ENCODE results near the gene RUNX1. TPM values are rescaled to one million over a fixed set of nuclear protein-coding genes. Genes with fewer than 3 reads are reported as not detected.

Gene RUNX1
- total RNA-seq, 1 donor from 2014 or later = 22.1 TPM

DNA sequence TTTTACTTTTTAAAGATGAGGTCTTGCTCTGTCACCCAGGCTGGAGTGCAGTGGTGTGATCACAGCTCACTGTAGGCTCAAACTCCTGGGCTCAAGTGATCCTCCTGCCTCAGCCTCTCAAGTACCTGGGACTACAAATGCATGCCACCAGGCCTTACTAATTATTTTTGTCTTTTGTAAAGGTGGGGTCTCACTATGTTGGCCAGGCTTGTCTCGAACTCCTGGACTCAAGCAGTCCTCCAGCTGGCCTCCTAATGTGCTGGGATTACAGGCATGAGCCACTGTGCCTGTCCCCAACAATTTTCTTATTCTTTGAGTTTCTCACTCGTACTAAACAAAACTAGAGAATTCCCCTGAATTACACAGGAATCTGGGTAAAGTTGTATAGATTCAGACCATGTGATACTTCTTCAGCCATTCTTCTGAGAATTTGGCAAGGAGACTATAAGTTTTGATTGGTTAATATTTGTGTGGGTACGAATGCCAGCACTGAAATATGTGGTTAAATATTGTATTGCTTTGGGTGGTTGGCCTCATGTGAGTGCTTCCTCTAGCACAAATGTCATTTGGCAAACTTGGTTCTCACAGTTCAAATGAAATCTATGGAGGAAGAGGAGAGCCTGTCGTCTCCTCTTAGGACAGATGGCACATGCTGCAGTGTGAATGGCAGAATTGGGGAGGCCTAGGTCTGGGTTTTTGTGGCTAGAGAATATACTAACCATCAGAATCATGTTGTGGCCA is 104.9 kb downstream of the RUNX1 start:
- no peak for DNase-seq

DNA sequence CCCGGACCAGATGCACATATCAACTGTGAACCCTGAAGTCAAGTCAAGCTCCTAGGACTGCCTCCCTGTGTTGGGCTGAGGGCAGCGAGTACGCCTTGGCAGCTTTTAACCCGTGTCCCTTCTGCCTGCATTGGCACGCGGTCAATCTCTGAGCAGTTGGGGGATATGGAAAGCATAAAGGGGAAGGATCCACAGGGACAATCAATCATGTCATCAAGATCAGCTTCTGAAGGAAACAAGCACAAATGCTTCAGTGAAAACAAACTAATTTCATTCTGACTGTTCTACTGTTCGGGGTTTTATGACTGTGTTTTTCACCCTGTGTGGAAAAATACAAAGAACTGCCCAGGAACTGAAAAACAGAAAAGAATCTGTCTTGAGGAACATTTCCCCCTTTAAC is 106.2 kb downstream of the RUNX1 start:
- peak; percentile 86 for DNase-seq

DNA sequence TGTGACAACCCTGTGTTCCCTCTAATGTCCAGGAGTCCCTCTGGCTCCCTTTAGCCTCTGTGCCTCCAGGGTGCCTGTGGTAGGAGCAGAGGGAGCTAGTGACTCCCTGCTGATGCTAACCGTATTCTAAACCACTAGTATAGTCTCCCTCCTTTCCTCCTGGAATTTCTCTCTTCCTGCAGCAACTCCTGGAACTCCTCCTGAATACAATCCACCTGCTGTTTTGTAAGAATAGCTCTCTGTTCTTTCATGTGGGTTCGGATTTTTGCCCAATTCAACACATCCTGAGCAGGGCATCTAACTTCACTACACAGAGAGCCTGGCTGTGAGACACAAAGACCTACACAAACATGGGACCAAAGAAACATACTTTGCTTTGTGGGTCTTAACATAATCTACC is 107.9 kb downstream of the RUNX1 start:
- DNase-seq = no peak

DNA sequence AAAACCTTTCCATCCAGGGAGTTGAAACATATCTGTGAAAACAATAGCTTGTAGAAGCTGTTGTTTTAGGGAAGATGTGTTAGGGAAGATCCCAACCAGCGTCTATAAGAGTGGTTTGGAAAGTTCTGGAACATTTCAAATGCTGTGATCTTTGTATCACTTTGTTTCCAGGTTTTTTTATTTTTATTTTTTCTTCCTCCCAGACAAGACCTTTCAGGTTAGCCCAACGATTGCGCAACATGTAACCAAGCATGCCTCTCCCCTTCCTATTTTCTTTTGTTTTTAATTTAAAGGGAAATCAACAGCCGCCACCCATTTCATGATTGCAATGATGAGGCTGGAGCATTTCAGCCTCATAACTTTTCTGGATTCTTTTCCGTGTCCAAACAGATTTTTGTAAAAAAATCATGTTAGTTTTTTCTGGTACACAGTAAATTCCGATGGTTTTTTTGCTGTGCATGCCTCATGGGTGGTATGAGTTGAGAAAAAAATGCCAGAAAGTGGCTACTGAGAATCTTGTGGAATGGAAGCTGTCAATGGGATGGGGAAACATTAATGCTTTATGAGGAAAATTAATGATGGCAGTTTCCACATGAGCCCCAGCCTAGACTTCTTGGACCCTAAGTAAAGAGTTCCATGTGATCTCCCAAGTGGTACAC is 109.3 kb downstream of the RUNX1 start:
- DNase-seq = no peak

DNA sequence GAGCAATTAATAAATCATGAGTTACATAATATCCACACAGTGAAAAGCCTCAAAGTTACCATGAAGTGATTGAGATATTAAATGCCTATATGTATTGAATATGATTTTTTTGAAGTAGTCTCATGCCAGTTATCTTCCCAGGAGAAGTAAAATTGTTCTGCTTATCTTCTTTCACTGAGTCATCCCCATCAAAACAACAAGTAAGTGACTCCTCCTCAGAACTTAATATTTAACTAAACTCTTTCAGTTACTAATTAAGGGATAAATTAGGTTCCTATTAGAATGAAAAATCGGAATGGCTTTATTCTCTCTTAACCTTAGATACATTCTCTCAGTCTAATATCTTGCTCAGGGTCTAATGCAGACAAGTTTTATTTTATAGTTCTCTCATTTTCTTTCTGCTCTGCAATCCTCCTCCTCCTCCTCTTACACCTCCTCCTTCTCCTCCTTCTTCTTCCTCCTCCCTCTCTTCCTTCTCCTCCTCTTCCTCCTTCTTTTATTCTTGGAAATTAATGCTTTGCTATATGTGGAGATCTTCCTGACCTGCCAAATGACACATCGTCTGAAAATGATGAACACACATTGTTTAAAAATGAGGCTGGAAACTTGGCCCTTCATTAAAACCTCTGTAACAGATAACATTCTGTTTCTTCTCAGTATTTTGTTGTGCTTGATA is 110.9 kb downstream of the RUNX1 start:
- DNase-seq = no peak

DNA sequence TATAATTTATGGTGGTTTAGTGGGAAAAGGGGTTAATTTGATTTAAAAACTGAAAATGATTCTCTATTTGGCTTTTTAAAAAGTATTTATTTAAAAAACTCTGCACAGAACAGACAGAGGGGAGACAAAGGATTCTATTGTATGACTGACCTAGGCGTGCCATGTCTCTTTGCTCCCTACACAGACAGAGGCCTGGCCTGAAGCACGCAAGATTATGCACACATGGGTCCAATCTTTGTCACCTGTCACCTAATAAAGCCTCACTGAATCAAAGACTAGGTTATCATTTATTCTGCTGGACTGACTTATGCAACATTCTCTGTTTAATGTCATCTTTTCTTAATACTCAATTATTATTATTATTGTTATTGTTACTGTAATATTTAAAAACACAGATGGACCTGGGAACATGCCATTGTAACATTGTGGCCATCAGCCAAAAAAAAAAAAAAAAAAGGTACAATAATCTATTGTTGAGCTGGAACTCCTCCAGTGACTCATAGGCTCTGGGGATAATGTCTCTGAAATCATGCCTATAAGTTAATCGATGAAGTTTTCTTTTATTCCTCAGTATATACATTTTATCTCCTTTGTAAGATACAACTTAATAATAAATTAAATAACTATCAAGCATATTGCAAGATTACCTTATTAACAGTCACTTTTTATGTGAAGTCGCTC is 112.1 kb downstream of the RUNX1 start:
- DNase-seq = no peak

DNA sequence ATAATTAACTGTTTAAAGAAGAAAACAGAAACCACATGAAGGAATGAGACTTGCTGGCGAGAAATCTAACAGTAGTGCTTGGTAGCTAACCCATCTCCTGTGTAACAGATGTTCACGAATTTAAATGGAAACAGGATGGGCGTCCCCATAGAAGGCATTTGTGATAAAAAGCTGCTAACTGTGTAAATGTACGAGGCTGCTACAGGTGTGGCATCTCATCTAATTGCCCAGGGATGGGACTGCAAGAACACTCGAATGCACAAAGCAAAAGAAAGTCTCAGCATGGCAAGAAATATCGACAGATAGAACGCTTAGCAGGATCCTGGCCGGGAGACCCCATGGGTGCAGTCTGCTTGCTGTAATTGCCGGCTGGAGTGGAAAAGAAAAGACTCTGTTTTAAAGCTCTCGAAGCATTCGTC is 112.7 kb downstream of the RUNX1 start:
- peak; percentile 75 for DNase-seq

DNA sequence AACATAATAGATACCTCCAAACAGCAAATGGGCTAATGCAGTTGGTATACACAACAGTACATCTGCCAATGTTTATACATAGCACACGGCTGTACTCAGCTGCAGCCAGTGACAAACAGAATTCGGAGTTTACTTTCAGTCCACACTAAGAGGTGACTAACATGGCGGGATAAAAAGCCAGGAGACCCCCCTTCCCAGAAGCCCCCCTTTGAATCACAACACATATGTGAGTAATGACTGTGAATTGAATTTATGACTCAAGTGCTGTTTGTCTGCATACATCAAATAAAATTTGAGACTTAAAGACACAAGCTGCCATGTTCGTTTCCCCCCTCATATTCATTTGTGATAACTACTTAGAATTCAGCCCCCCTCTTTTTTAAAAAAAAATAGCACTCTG is 113.2 kb downstream of the RUNX1 start:
- no peak for DNase-seq

DNA sequence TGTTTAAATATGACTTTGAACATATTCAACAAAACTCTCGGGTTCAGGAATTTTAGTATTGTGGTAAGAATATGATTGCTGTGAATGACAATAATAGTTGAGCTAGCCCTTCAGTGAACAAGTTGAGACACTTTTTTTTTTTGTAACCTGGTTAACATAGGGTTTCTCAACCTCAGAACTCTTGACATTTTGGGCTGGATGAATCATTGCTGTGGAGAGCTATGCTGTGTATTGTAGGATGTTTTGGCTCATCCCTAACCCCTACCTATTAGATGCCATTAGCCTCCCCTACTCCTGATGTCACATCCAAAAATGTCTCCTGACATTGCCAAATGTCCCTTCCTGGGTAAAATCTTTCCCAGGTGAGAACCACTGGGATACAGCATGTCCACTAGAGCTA is 113.7 kb downstream of the RUNX1 start:
- no peak for DNase-seq

DNA sequence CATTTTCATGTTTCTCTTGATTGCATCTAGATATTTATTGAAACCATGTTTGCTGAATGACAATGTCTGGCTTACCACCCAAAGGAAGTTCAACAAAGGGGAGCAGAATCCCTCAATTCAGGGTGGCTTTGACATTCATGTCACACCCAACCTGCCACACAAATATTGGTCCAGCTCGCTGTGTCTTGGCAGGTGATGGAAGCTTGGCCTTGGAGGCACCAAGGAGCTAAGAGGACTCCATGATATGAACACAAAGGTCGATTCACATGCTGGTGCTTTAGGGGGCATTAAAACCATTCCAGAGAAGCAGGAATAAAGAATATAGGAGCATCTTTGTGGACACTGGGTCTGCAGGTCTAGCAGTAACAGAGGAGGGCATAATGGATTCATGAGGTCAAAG is 114.8 kb downstream of the RUNX1 start:
- DNase-seq = no peak

DNA sequence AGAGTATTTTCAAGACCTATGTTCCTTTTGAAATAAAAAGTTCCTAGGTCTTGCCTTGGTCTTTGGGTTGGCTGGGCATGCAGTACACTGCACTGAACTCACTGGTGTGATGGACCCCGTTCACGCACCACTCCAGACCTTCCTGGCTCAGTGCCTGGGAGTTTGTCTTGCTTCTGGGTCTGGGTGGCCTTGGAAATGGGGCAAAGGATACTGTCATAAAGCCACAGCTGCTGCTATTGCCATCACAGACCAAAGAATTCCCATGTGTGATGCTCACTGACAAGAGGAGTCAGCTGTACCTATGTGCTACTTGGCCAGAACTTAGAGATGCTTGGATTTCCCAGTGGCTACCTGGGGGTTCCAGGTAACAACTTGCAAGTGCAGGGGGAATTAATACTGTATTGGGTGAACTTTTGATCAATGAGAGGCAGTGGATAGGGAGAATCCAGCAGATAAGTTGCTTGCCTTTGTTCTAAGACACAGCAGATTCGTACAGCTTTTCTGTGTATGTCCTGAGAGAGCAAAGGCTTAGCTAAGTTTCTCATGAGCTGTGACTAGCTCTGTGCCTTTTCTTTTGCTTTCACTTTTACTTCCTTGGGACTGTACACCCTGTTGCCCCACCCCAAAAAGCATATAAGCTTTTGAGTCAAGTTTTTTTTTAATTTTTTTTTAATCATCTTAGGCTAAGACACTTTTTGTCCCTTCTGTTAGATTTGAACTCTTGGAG is 115.3 kb downstream of the RUNX1 start:
- no peak for DNase-seq

DNA sequence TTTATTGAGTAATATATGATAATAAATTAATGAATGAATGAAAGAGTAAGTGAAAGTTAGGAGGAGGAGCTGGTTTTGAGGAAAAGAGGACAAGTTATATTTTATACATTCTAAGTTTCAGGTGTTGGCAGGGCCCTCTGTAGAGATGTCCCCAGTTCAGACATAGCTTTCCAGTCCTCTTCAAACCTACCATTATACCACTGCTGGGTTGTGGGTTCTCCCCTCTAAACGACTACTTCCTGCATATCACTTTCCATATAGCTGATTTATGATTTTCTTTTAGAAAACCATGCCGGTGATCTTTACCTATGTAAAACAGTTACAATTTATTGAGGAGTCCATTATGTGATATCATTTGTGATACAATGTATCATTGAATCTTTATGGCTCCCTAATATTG is 116.9 kb downstream of the RUNX1 start:
- no peak for DNase-seq

DNA sequence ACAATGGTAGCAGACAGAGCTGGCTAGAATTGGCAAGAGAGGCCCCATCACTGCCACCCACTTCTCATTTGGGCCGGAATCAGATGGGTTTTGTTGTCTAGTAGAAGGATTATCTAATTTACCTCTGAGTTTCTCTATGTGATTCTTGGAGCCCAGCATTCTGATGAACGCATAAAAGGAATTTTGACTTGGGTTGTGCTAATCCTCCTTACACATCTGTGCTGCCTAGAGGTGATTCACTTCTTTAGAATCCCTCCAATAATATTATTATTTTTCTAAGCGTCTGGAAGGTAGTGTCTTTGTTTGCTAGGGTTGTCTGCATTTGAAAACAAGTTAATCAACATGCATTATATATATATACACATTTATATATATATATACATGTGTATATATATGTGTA is 118.1 kb downstream of the RUNX1 start:
- DNase-seq = no peak

DNA sequence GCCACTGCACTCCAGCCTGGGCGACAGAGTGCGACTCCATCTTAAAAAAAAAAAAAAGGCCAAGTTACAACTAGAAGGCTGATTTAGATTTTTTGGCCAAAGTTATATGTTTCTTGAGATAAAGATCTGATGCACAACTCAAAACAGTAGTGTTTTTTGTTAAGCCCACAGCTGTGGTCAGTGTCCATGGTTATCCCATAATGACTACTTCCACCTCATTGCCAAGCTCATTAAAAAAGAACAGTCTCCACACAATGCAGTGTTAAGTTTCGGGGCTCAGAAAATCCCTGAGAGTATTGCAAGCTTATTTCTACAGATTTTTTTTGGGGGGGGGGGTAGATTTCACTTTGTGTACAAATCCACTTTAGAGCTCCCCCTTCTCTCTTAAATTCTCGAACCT is 120.5 kb downstream of the RUNX1 start:
- DNase-seq = no peak

DNA sequence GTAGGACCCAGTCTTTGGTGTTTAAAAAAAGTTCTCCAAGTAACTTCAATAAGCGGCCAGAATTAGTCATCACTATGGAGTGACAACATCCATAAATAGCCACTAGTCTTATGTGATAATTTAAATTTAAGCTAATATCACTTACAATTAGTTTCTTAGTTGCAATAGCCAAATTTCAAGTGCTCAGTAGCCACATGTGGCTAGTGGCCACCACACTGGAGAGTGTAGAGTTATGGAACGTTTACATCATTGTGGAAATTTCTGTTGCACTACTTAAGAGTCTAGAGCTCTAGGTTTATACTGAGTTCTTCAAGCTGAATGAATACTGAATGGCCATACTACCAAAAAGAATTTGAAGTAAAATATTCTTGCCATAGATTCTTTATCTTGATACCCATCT is 121.1 kb downstream of the RUNX1 start:
- DNase-seq = no peak

DNA sequence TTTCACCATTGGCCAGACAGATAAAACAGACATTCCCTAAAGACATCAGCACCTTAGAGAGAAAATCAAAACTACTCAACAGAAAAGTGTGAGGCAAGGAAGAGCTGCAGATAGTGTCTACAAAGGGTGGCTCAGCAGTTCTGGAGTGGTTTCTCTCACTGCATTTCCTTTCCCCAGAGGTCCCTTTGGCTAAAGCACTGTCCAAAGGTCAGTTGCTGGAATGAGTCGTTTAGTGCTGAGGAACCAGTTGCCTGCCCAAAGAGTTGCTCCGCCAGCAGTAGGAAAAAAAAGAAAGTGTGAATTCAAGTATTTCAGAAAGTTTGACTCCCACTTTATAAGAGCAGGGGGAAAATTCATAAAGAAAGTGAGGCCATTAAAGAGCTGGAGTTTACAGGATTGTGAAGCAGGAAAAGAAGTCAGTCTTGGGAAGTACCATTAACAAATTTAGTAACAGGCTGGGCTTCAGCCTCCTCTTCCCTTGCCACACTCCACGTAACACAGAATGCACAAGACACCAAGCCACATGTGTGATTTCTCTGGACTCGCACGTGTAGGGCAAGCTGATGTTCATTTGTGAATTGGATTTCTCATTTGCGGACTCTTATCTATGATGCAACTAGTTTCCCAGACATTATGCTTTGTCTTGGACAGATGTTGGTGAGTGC is 122.2 kb downstream of the RUNX1 start:
- DNase-seq = no peak

DNA sequence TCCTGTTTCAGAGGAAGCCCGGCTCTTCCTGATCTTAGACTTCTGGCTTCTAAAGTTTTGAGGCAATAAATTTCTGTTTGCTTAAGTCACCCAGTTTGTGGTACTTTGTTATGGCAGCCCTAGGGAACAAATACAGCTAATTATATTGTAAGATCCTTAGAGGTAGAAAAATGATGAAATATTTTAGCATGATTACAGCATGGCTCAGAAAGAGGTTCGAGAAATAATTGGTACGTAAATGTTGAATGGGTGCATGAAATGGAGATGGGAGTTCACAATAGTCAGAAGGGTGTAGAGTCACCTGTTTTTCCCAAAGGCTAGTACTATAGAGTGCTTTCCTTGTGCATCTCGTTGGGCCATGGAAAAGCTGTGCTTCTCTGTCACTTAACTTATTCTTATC is 123.5 kb downstream of the RUNX1 start:
- no peak for DNase-seq

DNA sequence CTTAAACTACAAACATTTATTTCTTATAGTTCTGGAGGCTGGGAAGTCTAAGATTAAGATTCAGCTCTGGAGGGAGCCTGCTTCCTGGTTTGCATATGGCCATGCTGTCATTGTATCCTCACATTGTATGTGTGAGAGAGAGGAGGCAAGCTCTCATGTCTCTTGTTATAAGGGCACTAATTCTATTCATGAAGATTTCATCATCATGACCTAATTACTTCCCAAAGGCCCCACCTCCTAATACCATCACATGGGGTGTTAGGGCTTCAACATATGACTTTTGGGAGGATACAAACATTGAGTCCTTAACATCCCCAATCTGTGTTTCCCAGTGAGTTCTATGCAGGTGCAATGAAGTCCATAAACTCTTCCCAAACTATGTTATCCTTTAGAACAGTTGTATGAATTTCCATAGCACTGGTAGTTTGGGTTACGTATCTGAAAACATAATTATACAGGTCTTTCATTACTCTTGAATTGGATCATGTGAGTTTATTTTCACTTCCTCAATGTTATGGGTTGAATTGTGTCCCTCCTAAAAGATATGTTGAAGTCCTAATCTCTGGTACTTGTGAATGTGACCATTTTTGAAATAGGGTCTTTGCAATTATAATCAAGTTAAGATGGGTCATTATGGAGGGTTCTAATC is 124.2 kb downstream of the RUNX1 start:
- DNase-seq = no peak

DNA sequence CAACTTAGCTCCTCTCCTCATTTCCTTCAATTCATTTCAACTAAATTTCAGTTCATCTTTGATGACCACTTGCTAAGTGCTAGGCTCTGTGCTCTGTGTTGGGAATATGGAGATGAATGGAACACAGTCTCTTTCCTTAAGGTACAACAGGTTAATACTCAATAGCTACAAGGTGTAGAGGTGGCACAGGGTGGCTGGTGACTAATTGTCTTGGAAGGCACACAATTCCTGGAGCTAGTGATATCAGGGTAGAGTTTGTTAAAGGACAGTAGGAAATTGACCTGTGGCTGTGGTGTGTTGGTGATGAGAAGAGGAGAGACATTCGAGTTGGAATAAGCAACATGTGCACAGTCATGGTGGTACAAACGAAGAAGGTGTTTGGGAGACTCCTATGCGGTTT is 124.9 kb downstream of the RUNX1 start:
- no peak for DNase-seq

DNA sequence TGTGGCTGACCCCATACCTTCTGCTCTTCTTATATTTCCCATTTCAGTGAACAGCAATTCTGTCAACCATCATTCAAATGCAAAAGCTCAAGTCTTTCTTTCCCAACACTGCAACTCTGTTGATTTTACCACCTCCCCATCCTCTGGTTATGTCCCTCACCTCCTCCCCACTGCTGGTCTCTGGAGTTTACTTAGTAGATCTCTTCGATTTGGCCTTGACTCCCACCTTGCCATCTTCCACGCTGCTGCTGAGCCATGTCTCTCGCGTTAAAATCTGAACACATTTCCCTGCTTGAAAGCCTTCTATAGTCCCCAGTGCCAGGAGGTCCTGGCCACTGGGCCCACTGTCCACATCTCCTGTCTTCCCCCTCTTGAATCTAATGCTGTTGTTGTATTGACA is 125.5 kb downstream of the RUNX1 start:
- no peak for DNase-seq

DNA sequence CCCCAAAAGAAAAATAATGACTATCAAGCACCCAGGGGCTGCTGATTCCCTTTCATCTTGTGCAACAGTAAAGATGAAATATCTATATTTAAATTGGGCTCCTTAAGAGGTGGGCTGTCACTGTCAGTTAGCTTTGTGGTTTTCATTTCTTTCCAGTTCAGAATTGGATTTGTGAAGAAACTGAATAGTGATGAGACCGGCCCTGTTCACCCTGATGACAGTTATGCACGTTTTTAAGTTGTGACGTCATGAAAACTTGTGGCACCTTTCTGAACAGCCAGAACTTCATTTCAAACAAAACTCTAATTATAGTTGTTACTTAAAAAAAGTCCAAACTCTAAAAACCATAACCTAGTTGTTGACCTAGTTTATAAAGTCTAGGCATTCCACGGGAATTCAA is 125.9 kb downstream of the RUNX1 start:
- DNase-seq = no peak
